Endothelial cell of umbilical vein (primary cell): Measurements from ENCODE around the gene FABP7. TPM values are rescaled to one million over a fixed set of nuclear protein-coding genes. Genes with fewer than 3 reads are reported as not detected.

Experiments used
- BruUV-seq: library from RNA; stranded (reverse); fragments of 400-500 nt; replicated peaks from 2 replicates; lab custom pipeline; 2021; lab: Mats Ljungman, UMichigan
- CTCF ChIA-PET: fragments of 300-600, 350-600 bp; sonication (Branson Sonifier 250); formaldehyde crosslinking; loops from one replicate; lab custom pipeline; 2021; ENCODE audit warnings: antibody characterized with exemption, inconsistent platforms; lab: Charles Lee
- POLR2A ChIA-PET: fragments of 300-600, 350-600 bp; sonication (Branson Sonifier 250); formaldehyde crosslinking; loops from one replicate; lab custom pipeline; 2021; ENCODE audit warnings: antibody characterized with exemption, inconsistent platforms; lab: Charles Lee
- DNase-seq: peaks from one replicate; pipeline ENCODE4 v3.0.0-alpha.2; 2011; ENCODE audit warnings: low read depth, low spot score
- FAIRE-seq: peaks from 2 replicates; lab custom pipeline; 2011; peaks lifted over from hg19 to GRCh38; lab: Jason Lieb, UNC
- H2AFZ ChIP-seq: 2 replicates; pipeline ENCODE4 v1.6.0; 2012; ENCODE audit warnings: low read depth, low read length, control low read depth, inconsistent platforms
- H3K27ac ChIP-seq: 2 replicates; pipeline ENCODE4 v1.5.1; 2011; ENCODE audit warnings: low read depth, mild to moderate bottlenecking, control low read depth, low read length, moderate library complexity; ENCODE audit not compliant: insufficient read depth
- H3K27me3 ChIP-seq, 2 experiments: 2 replicates each; pipeline versions ENCODE4 v1.6.0 to v1.6.1; 2011; ENCODE audit warnings: low read length in 2 of 2, mixed read lengths in 1 of 2; ENCODE audit not compliant: control insufficient read depth in 2 of 2, insufficient read depth in 2 of 2
- H3K36me3 ChIP-seq, 2 experiments: 2 replicates in 1 of 2; 3 replicates in 1 of 2; pipeline ENCODE4 v1.5.1; 2011; ENCODE audit warnings: low read length in 2 of 2, mild to moderate bottlenecking in 1 of 2, moderate library complexity in 1 of 2; ENCODE audit not compliant: control insufficient read depth in 2 of 2, insufficient read depth in 2 of 2; ENCODE audit errors: extremely low read depth in 1 of 2
- H3K4me1 ChIP-seq: 3 replicates; pipeline ENCODE4 v1.5.1; 2011; ENCODE audit warnings: mild to moderate bottlenecking, low read length; ENCODE audit not compliant: control insufficient read depth, insufficient read depth; ENCODE audit errors: extremely low read depth
- H3K4me2 ChIP-seq: 2 replicates; pipeline ENCODE4 v1.6.1; 2011; ENCODE audit warnings: low read length, control low read depth, mixed read lengths; ENCODE audit not compliant: insufficient read depth
- H3K4me3 ChIP-seq, 3 experiments: fragments of 200-600 bp in 1 of 3; sonication (generic), shearing (Covaris generic) in 1 of 3; replicated peaks in 1 of 3; 2 replicates each; pipeline ENCODE4 v1.5.1; 2011 to 2016; ENCODE audit warnings: control low read depth in 3 of 3, low read length in 3 of 3, mild to moderate bottlenecking in 2 of 3, inconsistent platforms in 1 of 3, low read depth in 1 of 3, moderate library complexity in 1 of 3; ENCODE audit not compliant: insufficient read depth in 1 of 3
- H3K79me2 ChIP-seq: 2 replicates; pipeline ENCODE4 v1.6.0; 2012; ENCODE audit warnings: low read length, inconsistent platforms; ENCODE audit not compliant: control insufficient read depth, insufficient read depth
- H3K9ac ChIP-seq: replicated peaks from 2 replicates; pipeline ENCODE3; 2011; ENCODE audit warnings: low read length, control low read depth; ENCODE audit not compliant: insufficient read depth; ENCODE audit errors: extremely low read depth
- H3K9me1 ChIP-seq: replicated peaks from 3 replicates; pipeline ENCODE4 v1.6.0; 2011; ENCODE audit warnings: mild to moderate bottlenecking, low read length; ENCODE audit not compliant: control insufficient read depth, insufficient read depth; ENCODE audit errors: extremely low read depth
- H3K9me3 ChIP-seq: replicated peaks from 2 replicates; pipeline ENCODE4 v1.5.1; 2012; ENCODE audit warnings: low read length, inconsistent platforms; ENCODE audit not compliant: control insufficient read depth, insufficient read depth
- H4K20me1 ChIP-seq: replicated peaks from 2 replicates; pipeline ENCODE3; 2011; ENCODE audit warnings: mild to moderate bottlenecking, low read length; ENCODE audit not compliant: control insufficient read depth, insufficient read depth; ENCODE audit errors: extremely low read depth
- FOS ChIP-seq: IDR thresholded peaks from 2 replicates; pipeline ENCODE4 v1.6.1; 2011; ENCODE audit warnings: mild to moderate bottlenecking, low read length, moderate library complexity, borderline replicate concordance; ENCODE audit not compliant: insufficient read depth
- JUN ChIP-seq: IDR thresholded peaks from 2 replicates; pipeline ENCODE4 v1.6.1; 2011; ENCODE audit warnings: borderline replicate concordance, low read depth; ENCODE audit not compliant: insufficient read length, insufficient read depth
- MYC ChIP-seq: IDR thresholded peaks from one replicate; pipeline ENCODE4 v1.6.1; 2011; ENCODE audit warnings: mild to moderate bottlenecking, low read depth, low read length
- POLR2A ChIP-seq: IDR thresholded peaks from 2 replicates; pipeline ENCODE4 v1.6.1; 2012; ENCODE audit warnings: low read depth, mild to moderate bottlenecking, control low read depth, low read length
- dilution Hi-C: fragments of 300-500 bp; cut with MboI; formaldehyde crosslinking; loops from one replicate; pipeline ENCODE4 v1.15.0; 2019; ENCODE audit warnings: low sequenced_read_pairs; ENCODE audit not compliant: extremely low pct_ligation_motif_present
- intact Hi-C: fragments of 100-400 bp; cut with micrococcal nuclease; formaldehyde crosslinking; loops from one replicate; pipeline ENCODE4 v1.10.0; 2022
- polyA plus RNA-seq, 4 experiments: library from polyadenylated mRNA; depleted of rRNA in 3 of 4; stranded (reverse) in 3 of 4; unstranded in 1 of 4; fragments of >200 nt; gene quantifications; 2 replicates each; pipeline versions ENCODE4 v1.2.1 to v1.2.3, GENCODE V29; 2011 to 2012; ENCODE audit warnings: missing spikeins in 1 of 4
- total RNA-seq: library from RNA; stranded (reverse); gene quantifications from 2 replicates; pipeline ENCODE4 v1.2.3, GENCODE V29; 2021
- TF ChIP-seq, protein P1 (sequence below), 2 donors: IDR thresholded peaks; 1 replicate in 1 of 2; 2 replicates in 1 of 2; pipeline ENCODE4 v1.5.1; 2011; ENCODE audit warnings: low read length in 2 of 2, mild to moderate bottlenecking in 2 of 2, moderate library complexity in 2 of 2, control low read depth in 1 of 2, inconsistent platforms in 1 of 2, low read depth in 1 of 2; ENCODE audit not compliant: insufficient read depth in 1 of 2; ENCODE audit errors: extremely low read depth in 1 of 2

Gene FABP7
- total and polyA plus RNA-seq, 2 donors (not counting 3 experiments of a cell fraction or from before 2014, with no cell fraction given): not detected

DNA sequence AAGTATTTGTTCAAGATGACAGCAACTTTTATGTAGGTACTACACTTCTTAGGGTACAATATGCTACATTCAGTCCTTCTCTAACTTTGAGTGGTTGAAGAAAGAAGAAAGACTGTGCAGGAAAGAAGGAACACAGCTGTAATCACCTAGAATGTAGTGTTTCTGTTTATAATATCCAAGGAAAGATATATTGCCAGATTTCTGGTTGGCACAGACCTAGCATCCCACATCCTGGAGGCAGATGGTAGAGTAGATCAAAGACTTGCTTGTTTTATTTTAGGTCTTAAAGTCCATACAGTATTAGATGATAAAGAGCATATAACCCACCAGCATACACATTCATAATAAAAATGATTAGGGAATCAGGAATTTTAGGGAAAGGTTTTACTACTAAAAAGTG lies 13.3 kb upstream of the FABP7 start:
- Histone ChIP-seq H4K20me1 (no peaks in the 10 kb centered on the region), H3K4me1 (no peaks in the 10 kb centered on the region), H3K9me3 (no peaks in the 10 kb centered on the region), H3K27ac (no peak overlapping the region), H3K9ac (no peak overlapping the region), H3K79me2 (no peaks in the 10 kb centered on the region), H3K4me2 (no peak overlapping the region), H3K36me3 (no peaks in the 10 kb centered on the region), H3K9me1 (no peaks in the 10 kb centered on the region), H3K4me3 (no peak overlapping the region), H2AFZ (no peak overlapping the region), H3K27me3 (no peaks in the 10 kb centered on the region)
- FAIRE-seq: no peak
- POLR2A ChIA-PET: no interaction called here
- CTCF ChIA-PET: no interaction called here
- BruUV-seq: no TSS peak
- no peak for DNase-seq
- intact Hi-C loops (no loop called here), dilution Hi-C loops (no loop called here)
- no peak for TF ChIP-seq FOS
- TF ChIP-seq, protein P1, sequence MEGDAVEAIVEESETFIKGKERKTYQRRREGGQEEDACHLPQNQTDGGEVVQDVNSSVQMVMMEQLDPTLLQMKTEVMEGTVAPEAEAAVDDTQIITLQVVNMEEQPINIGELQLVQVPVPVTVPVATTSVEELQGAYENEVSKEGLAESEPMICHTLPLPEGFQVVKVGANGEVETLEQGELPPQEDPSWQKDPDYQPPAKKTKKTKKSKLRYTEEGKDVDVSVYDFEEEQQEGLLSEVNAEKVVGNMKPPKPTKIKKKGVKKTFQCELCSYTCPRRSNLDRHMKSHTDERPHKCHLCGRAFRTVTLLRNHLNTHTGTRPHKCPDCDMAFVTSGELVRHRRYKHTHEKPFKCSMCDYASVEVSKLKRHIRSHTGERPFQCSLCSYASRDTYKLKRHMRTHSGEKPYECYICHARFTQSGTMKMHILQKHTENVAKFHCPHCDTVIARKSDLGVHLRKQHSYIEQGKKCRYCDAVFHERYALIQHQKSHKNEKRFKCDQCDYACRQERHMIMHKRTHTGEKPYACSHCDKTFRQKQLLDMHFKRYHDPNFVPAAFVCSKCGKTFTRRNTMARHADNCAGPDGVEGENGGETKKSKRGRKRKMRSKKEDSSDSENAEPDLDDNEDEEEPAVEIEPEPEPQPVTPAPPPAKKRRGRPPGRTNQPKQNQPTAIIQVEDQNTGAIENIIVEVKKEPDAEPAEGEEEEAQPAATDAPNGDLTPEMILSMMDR (IDR thresholded peaks at IDR 0.05; ENCODE audit: extremely low read depth in 1 of 2, insufficient read depth in 1 of 2, low read depth in 1 of 2, low read length in 2 of 2): no peak
- no peak for TF ChIP-seq JUN
- no peak for TF ChIP-seq POLR2A
- no peak for TF ChIP-seq MYC

DNA sequence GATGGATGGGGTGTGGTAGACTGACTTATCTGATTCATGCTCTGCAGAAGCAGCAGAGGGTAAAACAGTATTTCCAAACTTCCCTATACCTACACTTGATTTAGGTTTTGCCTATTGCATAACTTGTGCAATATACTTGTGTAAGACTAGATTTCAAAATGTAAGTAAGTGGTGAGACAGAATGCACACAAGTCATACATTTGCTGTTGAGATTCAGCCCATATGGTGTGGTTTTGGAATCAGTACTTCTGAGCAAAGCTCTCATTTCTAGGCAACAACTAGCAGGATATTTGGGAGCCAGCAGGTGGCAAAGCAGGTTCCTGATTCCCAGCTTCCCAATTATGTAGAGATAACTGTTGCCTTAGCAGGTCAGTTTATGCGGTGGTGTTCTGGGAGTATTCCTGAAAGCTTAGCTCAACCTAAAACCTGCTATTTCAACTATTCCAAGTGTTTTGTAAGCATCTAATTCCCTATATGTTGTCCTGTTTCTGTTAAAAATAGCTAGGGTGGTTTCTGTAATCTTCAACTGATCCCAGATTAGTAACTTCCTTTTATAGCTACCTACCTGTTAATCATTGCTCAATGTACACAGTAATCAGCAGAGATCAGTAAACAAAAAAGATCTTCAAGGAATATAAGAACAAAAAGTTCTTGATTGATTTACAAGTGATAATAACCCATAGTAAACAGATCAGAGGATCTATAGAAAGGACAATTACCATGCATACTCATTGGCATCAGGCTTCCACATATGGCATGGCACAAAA lies 8.5 kb upstream of the FABP7 start:
- Histone ChIP-seq H3K27ac (no peak overlapping the region), H3K27me3 (no peaks in the 10 kb centered on the region), H4K20me1 (no peaks in the 10 kb centered on the region), H3K9ac (no peak overlapping the region), H3K4me3 (no peak overlapping the region), H2AFZ (no peak overlapping the region), H3K36me3 (no peaks in the 10 kb centered on the region), H3K9me1 (no peaks in the 10 kb centered on the region), H3K4me1 (no peaks in the 10 kb centered on the region), H3K4me2 (no peak overlapping the region), H3K79me2 (no peaks in the 10 kb centered on the region), H3K9me3 (no peaks in the 10 kb centered on the region)
- TF ChIP-seq POLR2A: no peak
- TF ChIP-seq, protein P1 (IDR thresholded peaks at IDR 0.05; ENCODE audit: extremely low read depth in 1 of 2, insufficient read depth in 1 of 2, low read depth in 1 of 2, low read length in 2 of 2): no peak
- dilution Hi-C loops: no loop called here
- CTCF ChIA-PET: no interaction called here
- POLR2A ChIA-PET: no interaction called here
- intact Hi-C loops: no loop called here
- DNase-seq (no peak), FAIRE-seq (no peak)
- BruUV-seq: no TSS peak
